ENCODE measurements around the gene LMF1.
"Not testable (repeated sequence)": the region's sequence is repeated elsewhere in the genome, so short reads cannot be mapped to it uniquely, and the experiment has no call there.

LMF1 gene

DNA sequence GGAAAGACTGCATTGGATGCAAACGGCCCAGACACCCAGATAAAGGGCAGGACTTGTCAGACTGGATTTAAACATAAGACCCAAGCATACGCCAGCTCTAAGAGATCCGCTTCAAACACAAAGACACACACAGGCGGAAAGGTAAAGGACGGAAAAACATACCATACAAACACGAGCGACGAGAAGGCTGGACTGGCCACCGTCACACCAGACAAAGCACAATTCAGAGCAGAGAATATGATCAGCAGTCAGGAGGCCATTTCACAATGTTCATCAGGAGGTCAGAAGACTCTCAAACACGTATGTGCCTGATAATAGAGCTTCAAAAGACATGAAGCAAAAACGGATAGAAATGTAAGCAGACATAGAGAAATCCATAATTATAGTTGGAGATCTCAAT is 85.4 kb downstream of the LMF1 start:
- no peak overlapping the region for H3K4me3 ChIP-seq (ENCODE audit: low read length)
- peaks cover 9% of the 10 kb centered on the region for H3K36me3 ChIP-seq (ENCODE audit: control insufficient read depth, insufficient read depth, low read length)
- H3K27me3 ChIP-seq (ENCODE audit: control insufficient read depth, insufficient read depth, low read length), result no peaks in the 10 kb centered on the region
- no peak overlapping the region for H3K27ac ChIP-seq (ENCODE audit: low read depth, low read length)
- no peaks in the 10 kb centered on the region for H3K4me1 ChIP-seq (ENCODE audit: control insufficient read depth, insufficient read depth, low read length)
- no peak overlapping the region for H3K9ac ChIP-seq (ENCODE audit: low read length)

DNA sequence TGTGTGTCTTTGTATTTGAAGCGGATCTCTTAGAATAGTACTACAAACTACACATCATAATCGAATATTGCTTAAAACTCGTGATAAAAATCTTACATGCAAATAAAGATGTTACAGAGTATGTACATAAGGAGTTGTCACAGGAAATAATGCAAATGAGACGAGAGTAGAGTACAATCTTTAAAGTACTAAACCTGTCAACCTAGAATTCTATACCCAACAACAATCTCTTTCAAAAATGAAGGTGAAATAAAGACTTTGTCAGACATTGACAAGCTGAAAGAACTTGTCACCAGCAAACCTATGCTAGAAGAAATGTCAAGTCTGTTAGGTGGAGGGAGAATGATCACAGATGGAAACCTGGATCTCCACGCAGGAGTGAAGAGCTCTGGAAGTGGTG is 86.6 kb downstream of the LMF1 start:
- Histone ChIP-seq H3K36me3 (ENCODE audit: control insufficient read depth, insufficient read depth, low read length) (peaks cover 9% of the 10 kb centered on the region), H3K27me3 (ENCODE audit: control insufficient read depth, insufficient read depth, low read length) (no peaks in the 10 kb centered on the region), H3K4me1 (ENCODE audit: control insufficient read depth, insufficient read depth, low read length) (no peaks in the 10 kb centered on the region), H3K9ac (ENCODE audit: low read length) (no peak overlapping the region), H3K27ac (ENCODE audit: low read depth, low read length) (no peak overlapping the region), H3K4me3 (ENCODE audit: low read length) (no peak overlapping the region)

DNA sequence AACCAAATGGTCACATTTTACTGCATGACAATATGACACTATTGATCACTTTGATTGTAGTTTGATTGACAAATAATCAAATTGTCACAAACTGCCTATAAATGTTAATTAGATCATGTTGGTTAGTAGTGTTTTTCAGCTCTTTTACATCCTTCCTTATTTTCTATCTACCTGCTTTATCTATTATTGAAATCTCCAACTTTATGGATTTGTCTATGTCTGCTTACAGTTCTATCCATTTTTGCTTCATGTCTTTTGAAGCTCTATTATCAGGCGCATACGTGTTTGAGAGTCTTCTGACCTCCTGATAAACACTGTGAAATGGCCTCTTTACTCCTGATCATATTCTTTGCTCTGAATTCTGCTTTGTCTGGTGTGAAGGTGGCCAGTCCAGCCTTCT is 87.0 kb downstream of the LMF1 start:
- H3K4me3 ChIP-seq (ENCODE audit: low read length), result no peak overlapping the region
- peaks cover 9% of the 10 kb centered on the region for H3K36me3 ChIP-seq (ENCODE audit: control insufficient read depth, insufficient read depth, low read length)
- H3K4me1 ChIP-seq (ENCODE audit: control insufficient read depth, insufficient read depth, low read length), result no peaks in the 10 kb centered on the region
- no peak overlapping the region for H3K9ac ChIP-seq (ENCODE audit: low read length)
- no peak overlapping the region for H3K27ac ChIP-seq (ENCODE audit: low read depth, low read length)
- no peaks in the 10 kb centered on the region for H3K27me3 ChIP-seq (ENCODE audit: control insufficient read depth, insufficient read depth, low read length)

DNA sequence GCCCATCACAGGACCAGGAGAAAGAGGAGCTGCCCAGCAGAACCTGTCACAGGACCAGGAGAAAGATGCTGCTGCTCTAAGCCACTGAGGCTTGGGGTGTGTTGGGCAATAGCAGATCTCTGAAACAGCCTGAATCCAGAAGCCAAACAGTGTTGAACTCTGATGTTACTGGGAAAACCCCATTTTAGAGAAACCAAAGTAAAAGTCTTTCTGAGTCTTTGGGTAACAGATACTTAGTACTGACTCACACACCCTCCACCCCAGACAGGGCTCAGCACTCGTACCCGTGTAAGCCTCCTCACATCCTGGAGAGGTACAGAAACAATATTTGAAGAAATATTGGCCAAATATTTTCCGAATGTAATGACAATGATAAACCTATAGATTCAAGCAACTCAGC is 87.4 kb downstream of the LMF1 start:
- H3K9ac ChIP-seq (ENCODE audit: low read length), result no peak overlapping the region
- no peak overlapping the region for H3K4me3 ChIP-seq (ENCODE audit: low read length)
- no peaks in the 10 kb centered on the region for H3K4me1 ChIP-seq (ENCODE audit: control insufficient read depth, insufficient read depth, low read length)
- no peak overlapping the region for H3K27ac ChIP-seq (ENCODE audit: low read depth, low read length)
- H3K27me3 ChIP-seq (ENCODE audit: control insufficient read depth, insufficient read depth, low read length), result no peaks in the 10 kb centered on the region
- H3K36me3 ChIP-seq (ENCODE audit: control insufficient read depth, insufficient read depth, low read length), result peaks cover 9% of the 10 kb centered on the region

DNA sequence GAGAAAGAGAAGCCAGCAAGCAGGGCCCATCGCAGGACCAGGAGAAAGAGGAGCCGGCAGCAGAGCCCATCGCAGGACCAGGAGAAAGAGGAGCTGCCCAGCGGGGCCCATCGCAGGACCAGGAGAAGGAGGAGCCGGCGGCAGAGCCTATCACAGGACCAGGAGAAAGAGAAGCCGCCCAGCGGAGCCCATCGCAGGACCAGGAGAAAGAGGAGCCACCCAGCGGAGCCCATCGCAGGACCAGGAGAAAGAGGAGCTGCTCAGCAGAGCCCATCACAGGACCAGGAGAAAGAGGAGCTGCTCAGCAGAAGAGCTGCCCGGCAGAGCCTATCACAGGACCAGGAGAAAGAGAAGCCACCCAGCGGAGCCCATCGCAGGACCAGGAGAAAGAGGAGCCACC is 88.1 kb downstream of the LMF1 start:
- not testable (repeated sequence) for H3K9ac ChIP-seq (ENCODE audit: low read length); H3K4me1 ChIP-seq (ENCODE audit: control insufficient read depth, insufficient read depth, low read length); H3K27ac ChIP-seq (ENCODE audit: low read depth, low read length); H3K27me3 ChIP-seq (ENCODE audit: control insufficient read depth, insufficient read depth, low read length); H3K4me3 ChIP-seq (ENCODE audit: low read length); H3K36me3 ChIP-seq (ENCODE audit: control insufficient read depth, insufficient read depth, low read length)

DNA sequence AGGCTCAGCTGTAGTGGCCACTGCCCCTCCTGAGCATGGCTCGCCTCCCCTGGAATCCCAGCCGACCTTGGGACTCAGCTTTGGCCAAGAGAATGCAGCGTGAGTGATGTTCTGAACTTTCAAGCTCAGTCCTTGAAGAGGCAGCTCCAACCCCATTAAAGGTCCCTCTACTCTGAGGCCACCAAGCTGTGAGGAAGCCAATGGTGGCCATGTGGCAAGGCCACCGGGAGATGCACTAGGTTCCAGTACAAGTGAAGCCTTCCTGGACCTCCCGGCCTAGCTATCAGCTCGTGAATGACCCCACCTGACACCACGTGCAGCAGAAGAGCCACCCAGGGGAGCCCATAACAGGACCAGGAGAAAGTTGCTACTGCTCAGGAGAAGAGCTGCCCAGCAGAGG is 88.5 kb downstream of the LMF1 start:
- no peak overlapping the region for H3K9ac ChIP-seq (ENCODE audit: low read length)
- H3K27me3 ChIP-seq (ENCODE audit: control insufficient read depth, insufficient read depth, low read length), result no peaks in the 10 kb centered on the region
- H3K36me3 ChIP-seq (ENCODE audit: control insufficient read depth, insufficient read depth, low read length), result peaks cover 9% of the 10 kb centered on the region

DNA sequence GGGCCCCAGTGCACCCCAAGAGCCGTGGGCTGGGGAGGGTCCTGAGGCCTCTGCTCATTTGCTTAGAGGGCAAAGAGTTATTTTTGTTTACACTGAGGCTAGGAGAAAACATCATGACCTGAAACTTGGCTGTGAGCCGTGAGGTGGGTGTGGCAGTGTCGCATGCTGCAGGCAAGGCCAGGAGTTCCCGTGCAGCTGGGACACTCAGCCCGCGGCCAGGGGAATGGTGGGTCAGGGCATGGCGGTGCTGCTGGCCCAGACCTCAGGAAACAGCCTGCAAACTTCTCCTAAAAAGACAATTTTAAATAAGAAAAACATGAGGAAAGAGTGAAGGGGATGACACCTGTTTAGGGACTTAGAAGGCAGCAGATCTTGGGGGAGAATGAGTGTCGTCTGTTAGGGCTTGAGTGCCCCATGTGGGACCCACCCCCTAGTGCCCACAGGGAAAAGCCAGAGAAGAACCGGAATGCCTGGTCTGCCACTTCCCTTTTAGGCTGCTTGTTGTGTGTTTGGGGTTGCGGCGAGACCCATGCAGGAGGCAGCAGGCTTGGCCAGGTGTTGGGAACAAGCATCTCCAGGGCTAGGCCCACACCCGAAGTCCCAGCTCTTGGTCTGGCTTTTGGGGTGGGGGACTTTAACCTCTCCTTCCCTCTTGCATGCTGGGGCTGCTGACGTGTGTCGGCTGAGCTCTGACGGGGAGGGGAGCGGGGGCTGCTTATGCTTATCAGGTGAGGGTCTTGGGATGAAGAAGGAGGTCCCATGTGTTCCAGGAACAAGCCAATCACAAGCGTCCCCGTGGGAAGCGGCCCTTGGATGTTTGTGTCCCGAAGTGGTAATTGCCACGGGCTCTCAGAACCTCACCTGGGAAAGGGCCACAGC is 89.3 kb downstream of the LMF1 start:
- peaks cover 9% of the 10 kb centered on the region for H3K36me3 ChIP-seq (ENCODE audit: control insufficient read depth, insufficient read depth, low read length)

More for the DNA sequence above, 88.5 kb downstream of the LMF1 start:
- H3K27ac ChIP-seq (ENCODE audit: low read depth, low read length), result no peak overlapping the region
- H3K4me3 ChIP-seq (ENCODE audit: low read length), result no peak overlapping the region
- H3K4me1 ChIP-seq (ENCODE audit: control insufficient read depth, insufficient read depth, low read length), result no peaks in the 10 kb centered on the region

DNA sequence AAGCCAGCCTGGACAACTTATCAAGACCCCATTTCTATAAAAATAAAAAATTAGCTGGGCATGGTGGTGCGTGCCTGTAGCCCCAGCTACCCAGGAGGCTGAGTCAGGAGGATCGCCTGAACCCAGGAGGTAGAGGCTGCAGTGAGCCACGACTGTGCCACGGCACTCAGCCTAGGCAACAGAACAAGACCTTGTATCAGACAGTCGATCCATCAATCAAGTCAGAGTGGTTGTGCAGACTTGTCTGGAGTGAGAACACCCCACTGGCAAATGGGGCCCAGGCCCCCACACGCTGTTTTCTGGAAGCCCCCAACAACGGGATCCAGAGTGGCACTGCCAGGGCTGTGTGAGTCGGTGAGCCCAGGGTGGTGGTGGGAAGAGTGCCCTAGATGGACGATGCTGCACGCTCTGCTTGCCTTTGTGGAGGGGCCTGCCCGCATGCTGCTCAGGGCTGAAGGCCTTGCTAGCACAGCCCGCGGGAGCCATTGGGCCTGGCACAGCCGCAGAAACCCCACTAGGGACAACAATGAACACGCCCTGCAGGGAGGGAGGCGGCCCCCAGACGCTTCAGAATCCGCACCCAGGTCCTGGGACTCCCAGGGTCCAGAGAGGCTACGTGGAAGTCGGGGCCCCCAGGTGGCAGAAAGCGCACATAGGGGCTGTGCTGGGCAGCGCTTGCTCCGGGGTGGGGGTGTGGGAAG is 90.2 kb downstream of the LMF1 start:
- Histone ChIP-seq H3K4me1 (ENCODE audit: control insufficient read depth, insufficient read depth, low read length) (no peaks in the 10 kb centered on the region), H3K4me3 (ENCODE audit: low read length) (no peak overlapping the region), H3K27ac (ENCODE audit: low read depth, low read length) (no peak overlapping the region), H3K9ac (ENCODE audit: low read length) (no peak overlapping the region), H3K27me3 (ENCODE audit: control insufficient read depth, insufficient read depth, low read length) (no peaks in the 10 kb centered on the region), H3K36me3 (ENCODE audit: control insufficient read depth, insufficient read depth, low read length) (peaks cover 9% of the 10 kb centered on the region)

More for the DNA sequence above, 89.3 kb downstream of the LMF1 start:
- H3K9ac ChIP-seq (ENCODE audit: low read length), result no peak overlapping the region
- H3K4me1 ChIP-seq (ENCODE audit: control insufficient read depth, insufficient read depth, low read length), result no peaks in the 10 kb centered on the region
- no peak overlapping the region for H3K27ac ChIP-seq (ENCODE audit: low read depth, low read length)
- no peaks in the 10 kb centered on the region for H3K27me3 ChIP-seq (ENCODE audit: control insufficient read depth, insufficient read depth, low read length)
- H3K4me3 ChIP-seq (ENCODE audit: low read length), result no peak overlapping the region

DNA sequence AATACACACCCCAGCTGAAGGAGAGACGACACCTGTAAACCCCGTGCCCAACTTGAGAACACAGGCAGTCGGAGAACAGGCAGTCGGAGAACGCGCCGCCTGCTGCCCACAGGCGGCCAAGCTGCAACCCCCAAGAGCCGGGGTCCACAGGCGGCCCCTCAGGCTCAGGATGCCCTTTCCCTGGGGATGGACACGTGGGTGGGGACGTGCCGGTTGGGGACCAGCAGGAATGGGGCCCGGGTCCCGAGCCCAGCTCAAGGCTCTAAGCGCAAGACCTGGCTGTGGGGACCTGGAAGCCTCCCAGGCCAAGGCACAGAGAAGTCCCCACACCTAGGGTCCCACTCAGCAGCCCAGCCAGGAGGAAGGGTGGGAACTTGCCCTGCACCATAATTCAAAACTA is 90.8 kb downstream of the LMF1 start:
- no peak overlapping the region for H3K9ac ChIP-seq (ENCODE audit: low read length)
- no peak overlapping the region for H3K27ac ChIP-seq (ENCODE audit: low read depth, low read length)
- no peaks in the 10 kb centered on the region for H3K27me3 ChIP-seq (ENCODE audit: control insufficient read depth, insufficient read depth, low read length)
- H3K36me3 ChIP-seq (ENCODE audit: control insufficient read depth, insufficient read depth, low read length), result peaks cover 6% of the 10 kb centered on the region
- H3K4me3 ChIP-seq (ENCODE audit: low read length), result no peak overlapping the region
- H3K4me1 ChIP-seq (ENCODE audit: control insufficient read depth, insufficient read depth, low read length), result no peaks in the 10 kb centered on the region

DNA sequence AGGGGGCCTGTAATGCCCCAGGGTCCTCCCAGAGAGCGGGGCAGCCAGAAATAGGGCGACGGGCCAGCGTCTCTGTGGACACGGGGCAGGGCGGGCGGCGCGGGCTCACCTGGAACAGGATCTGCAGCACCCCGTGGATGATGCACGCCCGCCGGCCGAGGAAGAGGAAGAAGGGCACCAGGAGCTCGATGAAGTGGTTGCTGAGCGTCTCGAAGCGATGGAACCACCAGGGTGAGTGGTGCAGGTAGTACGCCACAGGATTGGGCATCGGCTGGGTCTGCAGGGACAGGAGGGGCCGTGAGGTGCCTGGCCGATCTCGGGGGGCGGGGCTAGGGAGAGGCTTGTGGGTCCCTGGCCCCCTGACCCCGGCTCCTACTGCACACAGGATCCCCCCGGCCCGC is 91.3 kb downstream of the LMF1 start:
- Histone ChIP-seq H3K4me1 (ENCODE audit: control insufficient read depth, insufficient read depth, low read length) (no peaks in the 10 kb centered on the region), H3K36me3 (ENCODE audit: control insufficient read depth, insufficient read depth, low read length) (peaks cover 2% of the 10 kb centered on the region), H3K27me3 (ENCODE audit: control insufficient read depth, insufficient read depth, low read length) (no peaks in the 10 kb centered on the region), H3K4me3 (ENCODE audit: low read length) (no peak overlapping the region), H3K27ac (ENCODE audit: low read depth, low read length) (no peak overlapping the region), H3K9ac (ENCODE audit: low read length) (no peak overlapping the region)

DNA sequence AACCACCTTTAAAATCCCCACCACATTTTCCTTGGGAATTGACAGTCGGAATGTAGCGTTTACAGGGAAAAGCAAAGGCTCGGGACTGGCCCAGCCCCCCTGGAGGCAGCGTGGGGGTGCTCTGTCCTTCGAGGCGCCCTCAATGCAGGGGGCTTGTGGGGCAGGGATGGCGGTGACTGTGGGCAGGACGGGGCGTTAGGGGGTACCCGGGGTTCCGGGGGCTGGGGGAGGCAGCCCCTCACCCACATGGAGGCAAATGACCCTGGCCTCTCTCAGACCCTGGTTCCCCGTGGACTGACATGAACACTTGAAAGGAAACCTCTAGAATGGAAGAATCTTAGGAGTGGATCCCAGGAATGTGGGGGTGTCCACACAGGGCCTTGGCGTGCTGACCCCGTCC is 91.9 kb downstream of the LMF1 start:
- no peaks in the 10 kb centered on the region for H3K4me1 ChIP-seq (ENCODE audit: control insufficient read depth, insufficient read depth, low read length)
- H3K4me3 ChIP-seq (ENCODE audit: low read length), result no peak overlapping the region
- H3K27ac ChIP-seq (ENCODE audit: low read depth, low read length), result no peak overlapping the region
- H3K27me3 ChIP-seq (ENCODE audit: control insufficient read depth, insufficient read depth, low read length), result no peaks in the 10 kb centered on the region
- no peak overlapping the region for H3K9ac ChIP-seq (ENCODE audit: low read length)
- peaks cover 1% of the 10 kb centered on the region for H3K36me3 ChIP-seq (ENCODE audit: control insufficient read depth, insufficient read depth, low read length)

DNA sequence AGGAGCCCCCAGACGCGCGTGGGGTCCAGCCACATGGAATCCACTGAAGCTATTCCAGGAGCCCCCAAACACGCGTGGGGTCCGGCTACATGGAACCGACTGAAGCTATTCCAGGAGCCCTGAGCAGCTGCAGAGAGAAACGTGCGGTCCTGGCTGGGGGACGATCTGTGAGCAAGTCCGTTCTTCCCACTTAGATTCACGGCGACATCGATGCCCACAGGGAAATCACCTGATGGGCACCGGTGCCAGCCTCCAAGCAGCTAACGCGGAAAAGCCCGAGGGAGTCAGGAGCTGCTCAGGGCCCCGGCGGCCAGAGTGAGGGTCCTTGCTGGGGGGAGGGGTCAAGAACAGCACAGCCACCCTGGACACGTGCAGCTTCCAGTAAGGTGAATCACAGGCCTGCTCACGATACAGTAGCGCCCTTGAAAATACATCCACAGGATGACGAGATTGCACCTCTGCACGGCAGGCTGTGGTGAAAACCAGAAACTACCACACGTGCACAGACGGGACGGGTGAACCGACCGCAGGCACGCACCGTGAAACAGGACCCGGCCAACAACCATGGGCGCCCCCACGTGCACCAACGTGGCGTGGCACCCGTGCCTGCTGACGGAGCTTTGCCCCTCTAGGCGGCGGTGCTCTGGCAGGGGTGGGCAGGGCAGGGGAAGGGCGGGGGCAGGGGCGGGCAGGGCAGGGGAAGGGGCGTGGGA is 92.6 kb downstream of the LMF1 start:
- H3K27me3 ChIP-seq (ENCODE audit: control insufficient read depth, insufficient read depth, low read length), result no peaks in the 10 kb centered on the region

More for the DNA sequence above, 92.6 kb downstream of the LMF1 start:
- H3K4me1 ChIP-seq (ENCODE audit: control insufficient read depth, insufficient read depth, low read length), result no peaks in the 10 kb centered on the region
- H3K27ac ChIP-seq (ENCODE audit: low read depth, low read length), result no peak overlapping the region
- H3K36me3 ChIP-seq (ENCODE audit: control insufficient read depth, insufficient read depth, low read length), result peaks cover 3% of the 10 kb centered on the region
- no peak overlapping the region for H3K9ac ChIP-seq (ENCODE audit: low read length)
- no peak overlapping the region for H3K4me3 ChIP-seq (ENCODE audit: low read length)

All from rectal smooth muscle tissue (tissue), 1 donor.